ENCODE data around the gene NRARP. TPM values are rescaled to one million over a fixed set of nuclear protein-coding genes. Genes with fewer than 3 reads are reported as not detected.

The NRARP gene
- total RNA-seq, 4 donors from 2014 or later, result 3.1 to 13.5 (median 3.9) TPM

DNA sequence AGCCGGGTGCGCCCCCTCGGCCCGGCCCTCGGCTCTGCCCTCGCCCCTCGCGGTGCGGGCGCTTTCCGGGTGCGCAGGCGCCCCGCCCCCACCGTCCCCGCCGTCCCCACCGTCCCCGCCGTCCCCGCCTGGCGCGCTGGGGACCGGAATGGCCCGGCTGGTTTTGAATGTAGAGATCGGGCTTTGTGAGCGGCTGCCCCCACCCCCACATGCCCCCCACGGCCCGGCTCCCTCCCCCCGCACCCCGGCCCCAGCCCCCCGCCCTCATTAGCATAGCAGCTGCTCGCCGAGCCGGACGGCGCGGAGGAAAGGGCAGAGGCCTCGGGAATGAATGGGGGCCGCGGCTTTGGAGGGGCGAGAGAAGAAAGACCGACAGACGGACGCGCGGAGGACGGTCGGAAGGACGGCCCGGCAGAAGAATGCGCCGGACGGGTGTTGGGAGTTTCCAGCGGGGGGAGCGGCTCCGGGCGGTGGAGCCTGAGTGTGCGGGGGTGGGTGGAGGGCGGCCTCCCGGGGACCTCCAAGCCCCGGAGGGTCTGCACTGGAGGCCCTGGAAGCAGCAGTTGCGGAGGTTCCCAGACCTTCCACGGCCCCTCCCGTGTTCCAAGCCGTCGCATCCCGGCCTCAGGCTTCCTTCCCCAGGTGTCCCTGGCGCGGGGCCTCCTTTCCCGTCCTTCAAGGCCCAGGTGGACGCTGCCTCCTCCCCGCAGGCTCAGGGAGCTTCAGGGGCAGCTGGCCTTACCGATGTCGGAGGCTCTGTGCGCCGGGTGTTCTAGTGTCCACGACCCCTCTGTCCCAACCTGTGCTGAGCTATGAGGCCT, 6.0 kb downstream of the NRARP start:
- DNase-seq (ENCODE audit: low spot score in 2 of 2), result no peak
- Histone ChIP-seq H3K27me3 (peaks cover 0 to 86% of the 10 kb centered on the region in 2 donors), H3K4me3 (peak overlapping the region in 3 of 4 donors; percentile 11 to 49 (median 18)), H3K4me1 (peaks cover 0 to 55% (median 14%) of the 10 kb centered on the region in 4 donors), H3K27ac (peak overlapping the region in 3 of 4 donors; percentile 1 to 80 (median 71)), H3K9me3 (peaks cover 0 to 7% (median 0%) of the 10 kb centered on the region in 4 donors), H3K36me3 (no peaks in the 10 kb centered on the region)
- 6% methylated on average over 31 to 41 of the region's 78 CpGs for WGBS, 2 donors
- no peak for TF ChIP-seq CTCF (IDR thresholded peaks at IDR 0.05)
- no peak for TF ChIP-seq EP300 (IDR thresholded peaks at IDR 0.05)
- TF ChIP-seq POLR2A (IDR thresholded peaks at IDR 0.05), result no peak

- no peak for DNase-seq (ENCODE audit: low spot score in 2 of 2)
- H3K36me3 ChIP-seq, result no peaks in the 10 kb centered on the region
- no peak for TF ChIP-seq EP300 (IDR thresholded peaks at IDR 0.05)
- TF ChIP-seq CTCF (IDR thresholded peaks at IDR 0.05), result peak; percentile 36 to 93 (median 85)
- no peak for TF ChIP-seq POLR2A (IDR thresholded peaks at IDR 0.05)
- H3K4me1 ChIP-seq, result peaks cover 0 to 47% (median 7%) of the 10 kb centered on the region in 4 donors
- peak overlapping the region in 3 of 4 donors; percentile 11 to 49 (median 36) for H3K4me3 ChIP-seq
- H3K27me3 ChIP-seq, result peaks cover 0 to 80% of the 10 kb centered on the region in 2 donors
- H3K9me3 ChIP-seq, result peaks cover 0 to 7% (median 0%) of the 10 kb centered on the region in 4 donors
- peak overlapping the region in 2 of 4 donors; percentile 71 to 80 for H3K27ac ChIP-seq
- 9% methylated on average over 7 of the region's 76 CpGs; no CpG with 5 or more reads in 1 of the 2 donors for WGBS, 2 donors
Measured at GRCh38 chr9:137295238-137295811, 6.7 kb downstream of the NRARP start.

DNA sequence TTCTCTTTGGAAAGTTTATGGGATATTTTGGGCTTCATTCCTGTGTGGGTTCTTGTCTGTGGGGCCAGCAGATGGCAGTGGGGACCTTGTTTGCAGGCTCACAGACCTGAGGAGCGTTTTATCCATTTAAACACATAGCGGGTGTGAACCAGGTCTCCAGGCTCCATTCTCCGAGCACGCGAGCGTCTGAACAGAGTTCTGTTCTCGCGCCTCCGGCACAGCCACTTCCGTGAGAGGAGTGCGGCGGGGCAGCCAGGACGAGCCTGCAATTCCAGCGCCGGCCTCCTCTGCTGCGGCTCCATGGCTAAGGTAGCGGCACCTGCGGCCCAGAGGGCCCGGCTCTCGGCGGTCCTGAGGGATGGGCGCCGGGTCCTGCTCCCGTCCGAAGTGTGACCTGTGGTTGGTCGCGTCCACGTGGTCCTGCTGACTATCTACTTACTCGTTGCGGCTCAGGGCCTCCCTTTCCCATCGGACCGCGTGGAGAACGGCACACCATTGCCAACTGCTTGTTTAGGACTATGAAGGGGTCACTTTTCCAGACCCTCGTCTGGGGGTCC, 7.3 kb downstream of the NRARP start:
- TF ChIP-seq POLR2A (IDR thresholded peaks at IDR 0.05), result no peak
- TF ChIP-seq EP300 (IDR thresholded peaks at IDR 0.05), result no peak
- no peak for TF ChIP-seq CTCF (IDR thresholded peaks at IDR 0.05)
- Histone ChIP-seq H3K4me3 (peak overlapping the region in 2 of 4 donors; percentile 36 to 49), H3K27me3 (peaks cover 0 to 75% of the 10 kb centered on the region in 2 donors), H3K4me1 (peaks cover 0 to 42% (median 7%) of the 10 kb centered on the region in 4 donors), H3K36me3 (no peaks in the 10 kb centered on the region), H3K9me3 (peaks cover 0 to 7% (median 0%) of the 10 kb centered on the region in 4 donors), H3K27ac (peak overlapping the region in 1 of 4 donors; percentile 60)
- DNase-seq (ENCODE audit: low spot score in 2 of 2), result no peak
- 21 to 27% methylated on average over 9 to 35 of the region's 35 CpGs for WGBS, 2 donors

GRCh38 chr9:137294091-137294680, 7.9 kb downstream of the NRARP start:
- 44 to 62% methylated on average over 11 of the region's 11 CpGs for WGBS, 2 donors
- H3K4me3 ChIP-seq, result no peak overlapping the region

More at GRCh38 chr9:137294091-137294680, 7.9 kb downstream of the NRARP start:
- Histone ChIP-seq H3K36me3 (no peaks in the 10 kb centered on the region), H3K27ac (peak overlapping the region in 1 of 4 donors; percentile 60), H3K9me3 (peaks cover 0 to 7% (median 0%) of the 10 kb centered on the region in 4 donors), H3K27me3 (peaks cover 0 to 69% of the 10 kb centered on the region in 2 donors), H3K4me1 (peaks cover 0 to 36% (median 7%) of the 10 kb centered on the region in 4 donors)
- DNase-seq (ENCODE audit: low spot score in 2 of 2), result no peak
- TF ChIP-seq CTCF (IDR thresholded peaks at IDR 0.05) (no peak), EP300 (IDR thresholded peaks at IDR 0.05) (no peak), POLR2A (IDR thresholded peaks at IDR 0.05) (no peak)

All from tibial nerve (tissue), 4 donors.